Activated T-cell treated with anti-CD3 and anti-CD28 coated beads, Interleukin-2, amount 50 U/mL, for 24 hours (primary cell): Measurements from ENCODE around the gene HEATR5A.

Experiments
- DNase-seq: peaks from one replicate; pipeline ENCODE4 v3.0.0-alpha.2; 2020
- H3K27ac Mint-ChIP-seq: 2 replicates; pipeline ENCODE4 v1.8.0; 2020; ENCODE audit warnings: mild to moderate bottlenecking, mixed read lengths
- H3K27me3 Mint-ChIP-seq: 2 replicates; pipeline ENCODE4 v1.8.0; 2020; ENCODE audit warnings: mixed read lengths
- H3K36me3 Mint-ChIP-seq: 2 replicates; pipeline ENCODE4 v1.8.0; 2020; ENCODE audit warnings: low read depth, mixed read lengths
- H3K4me1 Mint-ChIP-seq: 2 replicates; pipeline ENCODE4 v1.8.0; 2020; ENCODE audit warnings: low read depth, mixed read lengths
- H3K4me3 Mint-ChIP-seq: 2 replicates; pipeline ENCODE4 v1.8.0; 2020; ENCODE audit warnings: mild to moderate bottlenecking, moderate library complexity, mixed read lengths
- H3K9me3 Mint-ChIP-seq: 2 replicates; pipeline ENCODE4 v1.8.0; 2020; ENCODE audit warnings: mixed read lengths

The HEATR5A gene

GRCh38 chr14:31303654-31304053 lies 116.7 kb downstream of the HEATR5A start:
- Mint-ChIP-seq H3K27ac (no peak overlapping the region), H3K4me1 (no peaks in the 10 kb centered on the region), H3K27me3 (no peaks in the 10 kb centered on the region), H3K9me3 (no peaks in the 10 kb centered on the region), H3K36me3 (peaks cover 41% of the 10 kb centered on the region), H3K4me3 (no peak overlapping the region)
- DNase-seq, result no peak

DNA sequence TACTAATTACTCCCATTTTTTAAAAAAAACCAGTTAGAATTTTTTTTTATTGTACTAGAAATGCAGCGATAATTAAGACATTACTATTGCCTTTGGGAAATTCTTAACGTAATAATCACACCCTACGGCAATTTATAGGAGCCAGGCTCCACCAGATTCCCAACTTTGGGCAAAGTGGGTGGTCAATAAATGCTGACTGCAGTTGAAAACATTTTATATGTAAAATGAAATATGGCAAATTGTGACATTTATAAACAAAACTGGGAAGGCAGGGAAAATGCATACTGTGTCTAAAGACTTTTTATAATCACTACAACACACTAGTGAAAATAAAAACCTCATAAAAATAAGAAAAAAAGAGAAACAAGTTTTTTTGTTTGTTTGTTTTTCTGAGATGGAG lies 119.5 kb downstream of the HEATR5A start:
- Mint-ChIP-seq H3K36me3 (peaks cover 33% of the 10 kb centered on the region), H3K4me1 (no peaks in the 10 kb centered on the region), H3K9me3 (no peaks in the 10 kb centered on the region), H3K27me3 (no peaks in the 10 kb centered on the region), H3K27ac (no peak overlapping the region), H3K4me3 (no peak overlapping the region)
- no peak for DNase-seq

GRCh38 chr14:31300296-31300695 lies 120.1 kb downstream of the HEATR5A start:
- no peak for DNase-seq
- no peaks in the 10 kb centered on the region for H3K9me3 Mint-ChIP-seq
- no peaks in the 10 kb centered on the region for H3K27me3 Mint-ChIP-seq
- H3K4me1 Mint-ChIP-seq, result no peaks in the 10 kb centered on the region
- H3K4me3 Mint-ChIP-seq, result no peak overlapping the region
- H3K27ac Mint-ChIP-seq, result no peak overlapping the region
- peaks cover 30% of the 10 kb centered on the region for H3K36me3 Mint-ChIP-seq

- Mint-ChIP-seq H3K36me3 (peaks cover 22% of the 10 kb centered on the region), H3K9me3 (no peaks in the 10 kb centered on the region), H3K27ac (no peak overlapping the region), H3K4me3 (no peak overlapping the region), H3K4me1 (no peaks in the 10 kb centered on the region), H3K27me3 (no peaks in the 10 kb centered on the region)
- no peak for DNase-seq
Measured at GRCh38 chr14:31297701-31298344, 122.5 kb downstream of the HEATR5A start.

GRCh38 chr14:31297112-31297511 lies 123.2 kb downstream of the HEATR5A start:
- Mint-ChIP-seq H3K4me1 (no peaks in the 10 kb centered on the region), H3K27me3 (no peaks in the 10 kb centered on the region), H3K27ac (no peak overlapping the region), H3K36me3 (peaks cover 20% of the 10 kb centered on the region), H3K9me3 (no peaks in the 10 kb centered on the region), H3K4me3 (no peak overlapping the region)
- DNase-seq, result no peak

DNA sequence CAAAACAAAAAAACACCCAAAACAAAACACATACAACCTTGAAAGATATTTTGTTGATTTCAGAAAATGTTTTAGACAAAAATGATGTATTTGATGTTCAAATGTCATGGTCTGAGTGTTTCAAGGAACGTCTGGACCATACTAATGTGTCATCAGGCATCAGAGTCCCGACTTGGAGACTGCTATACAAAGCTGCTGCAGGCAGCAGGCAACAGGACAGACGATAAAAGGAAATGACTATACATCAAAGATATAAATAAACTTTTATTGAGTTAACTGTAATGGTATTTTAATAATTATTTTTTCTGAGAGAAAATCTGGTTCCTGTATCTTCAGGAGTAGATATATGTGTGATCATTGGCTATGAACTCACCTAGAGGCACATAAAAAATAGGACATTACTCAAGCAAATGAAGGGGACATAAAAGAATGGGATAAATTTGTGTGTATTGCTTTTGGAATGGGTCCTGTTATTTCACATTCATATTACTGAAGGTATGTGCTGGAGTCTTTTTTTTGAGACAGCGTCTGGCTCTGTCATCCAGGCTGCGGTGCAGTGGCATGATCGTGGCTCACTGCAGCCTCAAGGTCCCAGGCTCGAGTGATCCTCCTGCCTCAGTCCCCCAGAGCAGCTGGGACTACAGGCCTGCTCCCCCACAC lies 125.5 kb downstream of the HEATR5A start:
- H3K36me3 Mint-ChIP-seq, result peaks cover 5% of the 10 kb centered on the region
- no peaks in the 10 kb centered on the region for H3K4me1 Mint-ChIP-seq
- H3K27ac Mint-ChIP-seq, result no peak overlapping the region
- no peak for DNase-seq
- no peak overlapping the region for H3K4me3 Mint-ChIP-seq
- no peaks in the 10 kb centered on the region for H3K27me3 Mint-ChIP-seq
- H3K9me3 Mint-ChIP-seq, result no peaks in the 10 kb centered on the region

DNA sequence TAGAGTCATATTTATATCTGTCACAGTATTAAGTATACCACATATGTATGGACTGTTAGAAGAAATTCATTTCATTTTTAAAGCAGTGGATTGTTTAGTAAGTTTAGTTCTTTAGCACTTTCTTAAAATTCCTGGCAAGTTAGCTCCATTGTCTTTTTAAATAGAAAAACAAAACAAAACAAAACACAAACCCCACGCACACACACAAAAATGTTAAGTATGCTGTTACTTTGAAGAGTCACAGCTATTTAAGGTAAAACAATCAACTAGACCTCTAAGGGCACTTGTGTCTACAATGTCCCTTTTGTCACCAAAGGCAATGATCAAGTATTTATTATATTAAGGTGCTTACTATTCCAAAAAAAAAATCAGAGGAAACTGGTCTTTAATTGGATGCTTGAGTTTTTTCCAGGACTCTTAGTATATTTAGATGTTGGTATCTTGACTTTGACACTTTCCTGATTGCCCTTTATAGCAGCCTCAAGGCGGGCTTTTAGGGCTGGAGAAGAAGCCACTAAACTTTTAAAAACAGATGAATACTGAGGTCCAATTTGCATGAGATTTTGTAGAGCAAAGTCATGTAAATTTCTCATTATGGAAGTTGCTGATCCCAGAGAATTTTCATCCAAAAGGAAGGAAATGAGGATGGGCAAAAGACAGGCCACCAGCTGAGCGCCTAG lies 127.3 kb downstream of the HEATR5A start:
- DNase-seq, result no peak
- Mint-ChIP-seq H3K36me3 (peaks cover 4% of the 10 kb centered on the region), H3K4me1 (no peaks in the 10 kb centered on the region), H3K4me3 (no peak overlapping the region), H3K9me3 (no peaks in the 10 kb centered on the region), H3K27me3 (no peaks in the 10 kb centered on the region), H3K27ac (no peak overlapping the region)

GRCh38 chr14:31291210-31291609 lies 129.1 kb downstream of the HEATR5A start:
- Mint-ChIP-seq H3K4me1 (no peaks in the 10 kb centered on the region), H3K27me3 (no peaks in the 10 kb centered on the region), H3K36me3 (peaks cover 4% of the 10 kb centered on the region), H3K9me3 (peaks cover 5% of the 10 kb centered on the region), H3K4me3 (no peak overlapping the region), H3K27ac (no peak overlapping the region)
- no peak for DNase-seq

DNA sequence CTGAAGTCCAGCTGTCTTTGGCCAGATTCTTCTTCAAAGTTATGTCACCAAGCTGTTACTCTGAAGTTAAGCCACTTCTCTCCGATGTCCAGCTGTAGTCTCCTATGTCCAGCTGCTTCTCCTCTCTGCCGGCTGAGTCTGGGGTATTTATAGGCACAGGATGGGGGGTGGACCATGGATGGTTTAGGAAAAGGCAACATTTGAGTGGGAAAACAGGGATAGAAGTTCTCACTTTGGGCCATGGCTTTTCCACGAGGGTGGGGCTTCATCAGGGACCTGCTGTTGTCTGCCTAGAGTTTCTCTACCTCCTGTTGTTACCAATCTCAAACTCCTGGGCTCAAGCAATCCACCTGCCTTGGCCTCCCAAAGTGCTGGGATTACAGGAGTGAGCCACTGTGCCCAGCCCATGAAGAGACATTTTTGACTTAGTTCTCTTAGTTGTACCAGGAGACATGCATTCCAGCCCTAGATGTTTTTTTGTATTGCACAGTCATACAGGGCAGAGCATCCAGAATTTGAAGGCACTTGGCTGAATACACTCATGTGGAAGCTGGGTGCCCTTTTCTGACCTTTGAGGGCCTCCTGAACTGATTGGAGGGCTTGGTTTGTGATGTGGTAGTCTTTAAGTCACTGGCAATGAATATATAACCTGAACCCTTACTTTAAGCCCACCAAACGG lies 132.9 kb downstream of the HEATR5A start:
- Mint-ChIP-seq H3K27ac (no peak overlapping the region), H3K27me3 (no peaks in the 10 kb centered on the region), H3K36me3 (no peaks in the 10 kb centered on the region), H3K9me3 (peaks cover 5% of the 10 kb centered on the region), H3K4me3 (no peak overlapping the region), H3K4me1 (peaks cover 6% of the 10 kb centered on the region)
- no peak for DNase-seq

GRCh38 chr14:31286456-31287293 lies 133.7 kb downstream of the HEATR5A start:
- Mint-ChIP-seq H3K27ac (no peak overlapping the region), H3K36me3 (no peaks in the 10 kb centered on the region), H3K4me1 (peaks cover 6% of the 10 kb centered on the region), H3K27me3 (no peaks in the 10 kb centered on the region), H3K4me3 (no peak overlapping the region), H3K9me3 (peaks cover 5% of the 10 kb centered on the region)
- DNase-seq, result peak; percentile 43

DNA sequence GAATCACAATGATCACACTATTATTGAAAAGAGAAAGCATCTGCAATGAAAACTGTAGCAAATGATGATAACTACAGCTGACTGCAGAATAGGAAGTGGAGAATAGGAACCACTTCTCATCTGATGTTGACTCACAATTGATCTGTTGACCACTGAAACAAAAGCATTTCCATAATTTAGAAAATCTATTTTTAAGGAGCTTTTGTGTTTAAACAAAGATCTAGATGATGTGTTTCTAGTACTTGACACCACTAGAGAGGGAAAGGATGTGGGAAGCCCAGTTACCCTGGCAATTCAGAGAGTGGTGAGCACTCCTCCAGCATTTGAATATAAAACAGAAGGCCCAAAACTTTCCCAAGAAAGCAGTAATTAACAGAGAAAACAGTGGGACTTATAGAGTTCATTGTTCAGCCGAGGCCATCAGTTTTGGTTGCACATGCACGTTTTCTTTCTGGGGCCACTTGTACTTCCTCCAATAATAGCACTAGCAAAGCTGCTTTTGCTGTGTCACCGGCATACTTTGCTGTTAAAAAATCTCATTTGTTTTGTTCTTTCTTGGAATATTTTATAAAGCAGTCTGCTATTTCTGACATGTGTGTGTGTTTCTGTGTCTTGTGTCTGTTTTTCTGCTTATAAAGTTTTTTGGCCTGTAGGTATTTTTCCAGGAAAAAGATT lies 136.6 kb downstream of the HEATR5A start:
- Mint-ChIP-seq H3K9me3 (peaks cover 5% of the 10 kb centered on the region), H3K27ac (no peak overlapping the region), H3K4me3 (no peak overlapping the region), H3K4me1 (peaks cover 6% of the 10 kb centered on the region), H3K27me3 (no peaks in the 10 kb centered on the region), H3K36me3 (peaks cover 3% of the 10 kb centered on the region)
- no peak for DNase-seq

DNA sequence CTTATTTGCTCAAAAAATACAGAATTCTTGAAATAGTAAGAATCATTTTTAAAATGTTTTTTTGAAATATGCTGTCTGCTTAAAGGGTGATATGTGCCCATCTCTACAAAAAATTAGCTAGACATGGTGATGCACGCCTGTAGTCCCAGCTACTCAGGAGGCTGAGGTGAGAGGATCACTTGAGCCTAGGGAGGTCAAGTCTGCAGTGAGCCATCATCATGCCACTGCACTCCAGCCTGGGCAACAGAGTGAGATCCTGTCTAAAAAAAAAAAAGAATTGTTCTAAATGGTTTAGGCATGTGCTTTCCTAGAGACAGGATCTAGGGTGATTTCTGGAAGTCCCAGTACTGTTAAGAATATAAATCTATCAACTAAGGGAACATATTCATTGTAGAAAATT lies 137.2 kb downstream of the HEATR5A start:
- Mint-ChIP-seq H3K27me3 (no peaks in the 10 kb centered on the region), H3K27ac (no peak overlapping the region), H3K4me3 (no peak overlapping the region), H3K9me3 (peaks cover 5% of the 10 kb centered on the region), H3K36me3 (peaks cover 3% of the 10 kb centered on the region), H3K4me1 (peaks cover 6% of the 10 kb centered on the region)
- DNase-seq, result no peak

DNA sequence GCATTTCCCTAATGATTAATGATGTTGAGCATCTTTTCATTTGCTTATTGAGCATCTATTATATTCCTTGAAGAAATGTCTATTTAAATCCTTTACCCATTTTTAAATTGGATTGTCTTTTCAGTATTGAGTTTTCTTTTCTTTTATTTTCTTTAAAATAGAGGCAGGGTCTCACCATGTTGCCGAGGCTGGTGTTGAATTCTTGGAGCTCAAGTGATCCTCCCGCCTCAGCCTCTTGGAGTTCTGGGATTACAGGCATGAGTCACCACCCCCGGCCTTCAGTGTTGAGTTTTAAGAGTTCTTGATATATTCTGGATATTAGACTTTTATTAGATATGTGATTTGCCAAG lies 139.5 kb downstream of the HEATR5A start:
- Mint-ChIP-seq H3K27me3 (no peaks in the 10 kb centered on the region), H3K27ac (no peak overlapping the region), H3K9me3 (peaks cover 5% of the 10 kb centered on the region), H3K36me3 (peaks cover 3% of the 10 kb centered on the region), H3K4me1 (peaks cover 6% of the 10 kb centered on the region), H3K4me3 (no peak overlapping the region)
- no peak for DNase-seq
